WTC11 (cell line): ENCODE data around the gene SMIM38. TPM values are rescaled to one million over a fixed set of nuclear protein-coding genes. Genes with fewer than 3 reads are reported as not detected.
A peak's percentile ranks its signal among the peaks of the same experiment; 100 is the strongest.

Source experiments
- ATAC-seq: fragments of 200-7000 bp; cut with Tn5 transposase; 2 replicates; pipeline ENCODE4 v1.10.0; 2021; ENCODE audit warnings: mild to moderate bottlenecking, moderate library complexity
- CTCF ChIA-PET: fragments of 300-600 bp; sonication (Branson Sonifier 250); formaldehyde crosslinking; loops from one replicate; lab custom pipeline; 2021; ENCODE audit warnings: antibody characterized with exemption; lab: Charles Lee
- POLR2A ChIA-PET: fragments of 350-600 bp; sonication (Branson Sonifier 250); formaldehyde crosslinking; loops from one replicate; lab custom pipeline; 2021; ENCODE audit warnings: antibody characterized with exemption; lab: Charles Lee
- DNase-seq: peaks from one replicate; pipeline ENCODE4 v3.0.0; 2021; ENCODE audit warnings: low spot score
- H3K27ac Mint-ChIP-seq: 2 replicates; pipeline ENCODE4 v1.8.0; 2021; ENCODE audit warnings: mixed read lengths
- H3K27me3 Mint-ChIP-seq: 2 replicates; pipeline ENCODE4 v1.8.0; 2021; ENCODE audit warnings: low read depth, mild to moderate bottlenecking, moderate library complexity, mixed read lengths
- H3K36me3 Mint-ChIP-seq: 2 replicates; pipeline ENCODE4 v1.8.0; 2021; ENCODE audit warnings: mixed read lengths
- H3K4me1 Mint-ChIP-seq: 2 replicates; pipeline ENCODE4 v1.8.0; 2022; ENCODE audit warnings: mixed read lengths
- H3K4me3 Mint-ChIP-seq: 2 replicates; pipeline ENCODE4 v1.8.0; 2021; ENCODE audit warnings: mild to moderate bottlenecking, moderate library complexity, mixed read lengths
- H3K9me3 Mint-ChIP-seq: 2 replicates; pipeline ENCODE4 v1.8.0; 2021; ENCODE audit warnings: mixed read lengths
- ELF4 ChIP-seq: sonication (generic); formaldehyde crosslinking; IDR thresholded peaks from 2 replicates; pipeline ENCODE4 v1.8.1; 2022; ENCODE audit warnings: low read depth, mild to moderate bottlenecking, moderate library complexity, missing genetic modification reagents
- EMX1 ChIP-seq: fragments of 250-450 bp; sonication (Bioruptor Pico); IDR thresholded peaks from 2 replicates; pipeline ENCODE4 v1.8.0; 2021; ENCODE audit warnings: mild to moderate bottlenecking
- FOXK1 ChIP-seq: sonication (generic); formaldehyde crosslinking; IDR thresholded peaks from 2 replicates; pipeline ENCODE4 v1.8.0; 2022; ENCODE audit warnings: mild to moderate bottlenecking, moderate library complexity, missing genetic modification reagents
- FOXP4 ChIP-seq: sonication (generic); formaldehyde crosslinking; IDR thresholded peaks from 2 replicates; pipeline ENCODE4 v1.8.0; 2022; ENCODE audit warnings: mild to moderate bottlenecking, missing genetic modification reagents
- HMGA2 ChIP-seq: fragments of 250-450 bp; sonication (Bioruptor Pico); IDR thresholded peaks from 2 replicates; pipeline ENCODE4 v1.4.0; 2021; ENCODE audit warnings: mild to moderate bottlenecking, moderate library complexity
- NFATC4 ChIP-seq: fragments of 250-450 bp; sonication (Bioruptor Pico); IDR thresholded peaks from 2 replicates; pipeline ENCODE4 v1.9.0; 2021; ENCODE audit warnings: mild to moderate bottlenecking
- NR2C2 ChIP-seq: sonication (generic); formaldehyde crosslinking; IDR thresholded peaks from 2 replicates; pipeline ENCODE4 v1.8.0; 2022; ENCODE audit warnings: mild to moderate bottlenecking, missing genetic modification reagents
- OVOL2 ChIP-seq: fragments of 250-450 bp; sonication (Bioruptor Pico); IDR thresholded peaks from 2 replicates; pipeline ENCODE4 v1.9.0; 2021; ENCODE audit warnings: mild to moderate bottlenecking, borderline replicate concordance
- USF1 ChIP-seq: sonication (generic); formaldehyde crosslinking; IDR thresholded peaks from 2 replicates; pipeline ENCODE4 v1.8.0; 2022; ENCODE audit warnings: mild to moderate bottlenecking, missing genetic modification reagents
- USF2 ChIP-seq: sonication (generic); formaldehyde crosslinking; IDR thresholded peaks from 2 replicates; pipeline ENCODE4 v1.8.1; 2023; ENCODE audit warnings: mild to moderate bottlenecking, missing genetic modification reagents, moderate library complexity
- total RNA-seq: library from RNA; stranded (reverse); gene quantifications from 3 replicates; pipeline ENCODE4 v1.2.3, GENCODE V29; 2021
- TF ChIP-seq, protein P1 (sequence below): sonication (generic); formaldehyde crosslinking; IDR thresholded peaks from 2 replicates; pipeline ENCODE4 v1.8.1; 2023; ENCODE audit warnings: mild to moderate bottlenecking, missing genetic modification reagents, moderate library complexity
- TF ChIP-seq, protein P2 (sequence below): sonication (generic); formaldehyde crosslinking; IDR thresholded peaks from 2 replicates; pipeline ENCODE4 v1.8.1; 2022; ENCODE audit warnings: low read depth, mild to moderate bottlenecking, moderate library complexity, missing genetic modification reagents, borderline replicate concordance
- TF ChIP-seq, protein P3 (sequence below): sonication (generic); formaldehyde crosslinking; IDR thresholded peaks from 2 replicates; pipeline ENCODE4 v1.8.1; 2023; ENCODE audit warnings: mild to moderate bottlenecking, missing genetic modification reagents
- TF ChIP-seq, protein P4 (sequence below): sonication (generic); formaldehyde crosslinking; IDR thresholded peaks from 2 replicates; pipeline ENCODE4 v1.8.0; 2023; ENCODE audit warnings: mild to moderate bottlenecking, missing genetic modification reagents
- TF ChIP-seq, protein P5 (sequence below): sonication (generic); formaldehyde crosslinking; IDR thresholded peaks from 2 replicates; pipeline ENCODE4 v1.8.1; 2022; ENCODE audit warnings: low read depth, missing genetic modification reagents, borderline replicate concordance
- TF ChIP-seq, protein P6 (sequence below): sonication (generic); formaldehyde crosslinking; IDR thresholded peaks from 2 replicates; pipeline ENCODE4 v1.8.0; 2022; ENCODE audit warnings: missing genetic modification reagents

The SMIM38 gene
- total RNA-seq, 1 experiment from 2014 or later, result 0.39 TPM

DNA sequence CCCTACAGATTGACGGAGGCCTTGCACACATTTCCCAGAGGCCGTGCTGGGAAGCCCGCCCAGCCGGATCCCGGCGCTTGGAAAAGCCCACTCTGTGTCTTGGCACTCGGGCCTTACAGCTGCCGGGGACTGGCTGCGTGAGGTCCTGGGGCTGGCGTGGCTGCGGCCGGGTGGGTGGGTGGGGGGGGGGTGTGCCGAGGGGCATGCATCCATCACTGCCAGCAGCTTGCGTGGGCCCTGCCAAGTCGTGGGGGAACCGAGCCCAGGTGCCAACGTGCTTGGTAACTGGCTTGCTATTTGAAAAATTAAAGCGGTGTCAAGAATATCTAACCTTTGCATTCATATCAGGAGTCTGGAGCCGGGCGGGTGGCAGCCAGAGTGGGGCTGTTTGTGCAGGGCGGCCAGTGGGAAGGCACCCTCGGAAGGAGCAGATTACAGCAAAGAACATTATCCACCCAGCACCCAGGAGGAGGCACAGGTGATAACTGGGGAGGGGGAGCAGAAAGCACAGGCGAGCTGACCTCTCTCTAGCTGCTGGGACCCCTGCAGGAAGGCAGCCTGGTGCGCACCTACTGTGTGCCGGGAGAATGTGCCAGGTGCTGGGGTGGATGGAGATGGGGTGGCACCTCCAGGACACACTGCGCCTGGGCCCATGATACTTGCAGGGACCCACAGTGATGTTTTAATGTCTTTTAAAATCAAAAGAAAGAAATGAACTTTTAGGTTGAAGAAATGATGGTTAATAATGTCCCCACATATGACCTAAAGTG lies 28.5 kb upstream of the SMIM38 start:
- ChIA-PET CTCF (interaction anchor here (1.5 kb wide), 1 partner anchor 26 kb away, joined by 3 read pairs; no protein-coding TSS in a partner anchor), POLR2A (no interaction called here)
- Mint-ChIP-seq H3K9me3 (peaks cover 22% of the 10 kb centered on the region), H3K4me1 (peaks cover 31% of the 10 kb centered on the region), H3K4me3 (no peak overlapping the region), H3K27me3 (no peaks in the 10 kb centered on the region), H3K27ac (no peak overlapping the region), H3K36me3 (peaks cover 14% of the 10 kb centered on the region)
- DNase-seq (peak; percentile 8), ATAC-seq (no peak)
- TF ChIP-seq HMGA2 (no peak), OVOL2 (CRISPR knock-in tag) (no peak), FOXK1 (CRISPR knock-in tag) (no peak), FOXP4 (CRISPR knock-in tag) (no peak), NFATC4 (no peak), USF1 (CRISPR knock-in tag) (no peak), ELF4 (CRISPR knock-in tag) (no peak), NR2C2 (CRISPR knock-in tag) (no peak)
- TF ChIP-seq, protein P1, sequence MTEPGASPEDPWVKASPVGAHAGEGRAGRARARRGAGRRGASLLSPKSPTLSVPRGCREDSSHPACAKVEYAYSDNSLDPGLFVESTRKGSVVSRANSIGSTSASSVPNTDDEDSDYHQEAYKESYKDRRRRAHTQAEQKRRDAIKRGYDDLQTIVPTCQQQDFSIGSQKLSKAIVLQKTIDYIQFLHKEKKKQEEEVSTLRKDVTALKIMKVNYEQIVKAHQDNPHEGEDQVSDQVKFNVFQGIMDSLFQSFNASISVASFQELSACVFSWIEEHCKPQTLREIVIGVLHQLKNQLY (CRISPR knock-in tag), result no peak
- TF ChIP-seq, protein P2, sequence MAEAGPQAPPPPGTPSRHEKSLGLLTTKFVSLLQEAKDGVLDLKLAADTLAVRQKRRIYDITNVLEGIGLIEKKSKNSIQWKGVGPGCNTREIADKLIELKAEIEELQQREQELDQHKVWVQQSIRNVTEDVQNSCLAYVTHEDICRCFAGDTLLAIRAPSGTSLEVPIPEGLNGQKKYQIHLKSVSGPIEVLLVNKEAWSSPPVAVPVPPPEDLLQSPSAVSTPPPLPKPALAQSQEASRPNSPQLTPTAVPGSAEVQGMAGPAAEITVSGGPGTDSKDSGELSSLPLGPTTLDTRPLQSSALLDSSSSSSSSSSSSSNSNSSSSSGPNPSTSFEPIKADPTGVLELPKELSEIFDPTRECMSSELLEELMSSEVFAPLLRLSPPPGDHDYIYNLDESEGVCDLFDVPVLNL (CRISPR knock-in tag), result no peak
- TF ChIP-seq, protein P3, sequence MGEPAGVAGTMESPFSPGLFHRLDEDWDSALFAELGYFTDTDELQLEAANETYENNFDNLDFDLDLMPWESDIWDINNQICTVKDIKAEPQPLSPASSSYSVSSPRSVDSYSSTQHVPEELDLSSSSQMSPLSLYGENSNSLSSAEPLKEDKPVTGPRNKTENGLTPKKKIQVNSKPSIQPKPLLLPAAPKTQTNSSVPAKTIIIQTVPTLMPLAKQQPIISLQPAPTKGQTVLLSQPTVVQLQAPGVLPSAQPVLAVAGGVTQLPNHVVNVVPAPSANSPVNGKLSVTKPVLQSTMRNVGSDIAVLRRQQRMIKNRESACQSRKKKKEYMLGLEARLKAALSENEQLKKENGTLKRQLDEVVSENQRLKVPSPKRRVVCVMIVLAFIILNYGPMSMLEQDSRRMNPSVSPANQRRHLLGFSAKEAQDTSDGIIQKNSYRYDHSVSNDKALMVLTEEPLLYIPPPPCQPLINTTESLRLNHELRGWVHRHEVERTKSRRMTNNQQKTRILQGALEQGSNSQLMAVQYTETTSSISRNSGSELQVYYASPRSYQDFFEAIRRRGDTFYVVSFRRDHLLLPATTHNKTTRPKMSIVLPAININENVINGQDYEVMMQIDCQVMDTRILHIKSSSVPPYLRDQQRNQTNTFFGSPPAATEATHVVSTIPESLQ, result no peak
- TF ChIP-seq, protein P4, sequence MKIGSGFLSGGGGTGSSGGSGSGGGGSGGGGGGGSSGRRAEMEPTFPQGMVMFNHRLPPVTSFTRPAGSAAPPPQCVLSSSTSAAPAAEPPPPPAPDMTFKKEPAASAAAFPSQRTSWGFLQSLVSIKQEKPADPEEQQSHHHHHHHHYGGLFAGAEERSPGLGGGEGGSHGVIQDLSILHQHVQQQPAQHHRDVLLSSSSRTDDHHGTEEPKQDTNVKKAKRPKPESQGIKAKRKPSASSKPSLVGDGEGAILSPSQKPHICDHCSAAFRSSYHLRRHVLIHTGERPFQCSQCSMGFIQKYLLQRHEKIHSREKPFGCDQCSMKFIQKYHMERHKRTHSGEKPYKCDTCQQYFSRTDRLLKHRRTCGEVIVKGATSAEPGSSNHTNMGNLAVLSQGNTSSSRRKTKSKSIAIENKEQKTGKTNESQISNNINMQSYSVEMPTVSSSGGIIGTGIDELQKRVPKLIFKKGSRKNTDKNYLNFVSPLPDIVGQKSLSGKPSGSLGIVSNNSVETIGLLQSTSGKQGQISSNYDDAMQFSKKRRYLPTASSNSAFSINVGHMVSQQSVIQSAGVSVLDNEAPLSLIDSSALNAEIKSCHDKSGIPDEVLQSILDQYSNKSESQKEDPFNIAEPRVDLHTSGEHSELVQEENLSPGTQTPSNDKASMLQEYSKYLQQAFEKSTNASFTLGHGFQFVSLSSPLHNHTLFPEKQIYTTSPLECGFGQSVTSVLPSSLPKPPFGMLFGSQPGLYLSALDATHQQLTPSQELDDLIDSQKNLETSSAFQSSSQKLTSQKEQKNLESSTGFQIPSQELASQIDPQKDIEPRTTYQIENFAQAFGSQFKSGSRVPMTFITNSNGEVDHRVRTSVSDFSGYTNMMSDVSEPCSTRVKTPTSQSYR, result no peak

DNA sequence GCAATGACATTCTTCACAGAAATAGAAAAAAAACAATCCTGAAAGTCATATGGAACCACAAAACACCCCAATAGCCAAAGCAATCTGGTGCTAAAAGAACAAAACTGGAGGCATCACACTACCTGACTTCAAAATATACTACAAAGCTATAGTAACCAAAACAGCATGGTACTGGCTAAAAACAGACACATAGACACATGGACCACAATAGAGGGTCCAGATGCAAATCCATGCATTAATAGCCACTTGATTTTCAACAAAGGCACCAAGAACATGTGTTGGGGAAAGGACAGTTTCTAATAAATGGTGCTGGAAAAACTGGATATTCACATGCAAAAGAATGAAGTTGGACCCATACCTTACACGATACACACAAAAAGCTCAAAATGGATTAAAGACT lies 27.9 kb upstream of the SMIM38 start:
- ATAC-seq, result no peak
- H3K36me3 Mint-ChIP-seq, result peaks cover 19% of the 10 kb centered on the region
- H3K27ac Mint-ChIP-seq, result no peak overlapping the region
- peaks cover 2% of the 10 kb centered on the region; the same call in 1 of the 2 replicates for H3K27me3 Mint-ChIP-seq
- no peak for DNase-seq
- peaks cover 25% of the 10 kb centered on the region for H3K4me1 Mint-ChIP-seq
- POLR2A ChIA-PET, result interaction anchor here (0.6 kb wide), 1 partner anchor 101 kb away, joined by 7 read pairs; no protein-coding TSS in a partner anchor
- H3K4me3 Mint-ChIP-seq, result no peak overlapping the region
- H3K9me3 Mint-ChIP-seq, result peaks cover 28% of the 10 kb centered on the region
- CTCF ChIA-PET, result no interaction called here
- TF ChIP-seq, protein P2 (CRISPR knock-in tag), result no peak
- TF ChIP-seq, protein P5, sequence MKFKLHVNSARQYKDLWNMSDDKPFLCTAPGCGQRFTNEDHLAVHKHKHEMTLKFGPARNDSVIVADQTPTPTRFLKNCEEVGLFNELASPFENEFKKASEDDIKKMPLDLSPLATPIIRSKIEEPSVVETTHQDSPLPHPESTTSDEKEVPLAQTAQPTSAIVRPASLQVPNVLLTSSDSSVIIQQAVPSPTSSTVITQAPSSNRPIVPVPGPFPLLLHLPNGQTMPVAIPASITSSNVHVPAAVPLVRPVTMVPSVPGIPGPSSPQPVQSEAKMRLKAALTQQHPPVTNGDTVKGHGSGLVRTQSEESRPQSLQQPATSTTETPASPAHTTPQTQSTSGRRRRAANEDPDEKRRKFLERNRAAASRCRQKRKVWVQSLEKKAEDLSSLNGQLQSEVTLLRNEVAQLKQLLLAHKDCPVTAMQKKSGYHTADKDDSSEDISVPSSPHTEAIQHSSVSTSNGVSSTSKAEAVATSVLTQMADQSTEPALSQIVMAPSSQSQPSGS, result no peak
- no peak for TF ChIP-seq EMX1
- TF ChIP-seq, protein P6, sequence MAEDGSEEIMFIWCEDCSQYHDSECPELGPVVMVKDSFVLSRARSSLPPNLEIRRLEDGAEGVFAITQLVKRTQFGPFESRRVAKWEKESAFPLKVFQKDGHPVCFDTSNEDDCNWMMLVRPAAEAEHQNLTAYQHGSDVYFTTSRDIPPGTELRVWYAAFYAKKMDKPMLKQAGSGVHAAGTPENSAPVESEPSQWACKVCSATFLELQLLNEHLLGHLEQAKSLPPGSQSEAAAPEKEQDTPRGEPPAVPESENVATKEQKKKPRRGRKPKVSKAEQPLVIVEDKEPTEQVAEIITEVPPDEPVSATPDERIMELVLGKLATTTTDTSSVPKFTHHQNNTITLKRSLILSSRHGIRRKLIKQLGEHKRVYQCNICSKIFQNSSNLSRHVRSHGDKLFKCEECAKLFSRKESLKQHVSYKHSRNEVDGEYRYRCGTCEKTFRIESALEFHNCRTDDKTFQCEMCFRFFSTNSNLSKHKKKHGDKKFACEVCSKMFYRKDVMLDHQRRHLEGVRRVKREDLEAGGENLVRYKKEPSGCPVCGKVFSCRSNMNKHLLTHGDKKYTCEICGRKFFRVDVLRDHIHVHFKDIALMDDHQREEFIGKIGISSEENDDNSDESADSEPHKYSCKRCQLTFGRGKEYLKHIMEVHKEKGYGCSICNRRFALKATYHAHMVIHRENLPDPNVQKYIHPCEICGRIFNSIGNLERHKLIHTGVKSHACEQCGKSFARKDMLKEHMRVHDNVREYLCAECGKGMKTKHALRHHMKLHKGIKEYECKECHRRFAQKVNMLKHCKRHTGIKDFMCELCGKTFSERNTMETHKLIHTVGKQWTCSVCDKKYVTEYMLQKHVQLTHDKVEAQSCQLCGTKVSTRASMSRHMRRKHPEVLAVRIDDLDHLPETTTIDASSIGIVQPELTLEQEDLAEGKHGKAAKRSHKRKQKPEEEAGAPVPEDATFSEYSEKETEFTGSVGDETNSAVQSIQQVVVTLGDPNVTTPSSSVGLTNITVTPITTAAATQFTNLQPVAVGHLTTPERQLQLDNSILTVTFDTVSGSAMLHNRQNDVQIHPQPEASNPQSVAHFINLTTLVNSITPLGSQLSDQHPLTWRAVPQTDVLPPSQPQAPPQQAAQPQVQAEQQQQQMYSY (CRISPR knock-in tag), result no peak
- TF ChIP-seq USF2 (CRISPR knock-in tag), result no peak
